HUES6 (cell line): ENCODE results near the gene SLC38A11.
"Not testable (repeated sequence)": the region's sequence is repeated elsewhere in the genome, so short reads cannot be mapped to it uniquely, and the experiment has no call there.

Experiments used
- H3K27ac ChIP-seq: 2 replicates; pipeline ENCODE4 v1.7.0; 2013; ENCODE audit warnings: low read depth, mild to moderate bottlenecking, low read length, inconsistent platforms
- H3K27me3 ChIP-seq: 2 replicates; pipeline ENCODE4 v1.6.1; 2013; ENCODE audit warnings: low read length; ENCODE audit not compliant: control insufficient read depth, insufficient read depth
- H3K36me3 ChIP-seq: 2 replicates; pipeline ENCODE4 v1.6.1; 2013; ENCODE audit warnings: low read length; ENCODE audit not compliant: control insufficient read depth, insufficient read depth
- H3K4me1 ChIP-seq: 2 replicates; pipeline ENCODE4 v1.6.1; 2013; ENCODE audit warnings: low read length; ENCODE audit not compliant: control insufficient read depth, insufficient read depth
- H3K4me3 ChIP-seq: 2 replicates; pipeline ENCODE4 v1.5.1; 2013; ENCODE audit warnings: low read depth, low read length
- H3K9ac ChIP-seq: one replicate; pipeline ENCODE4 v1.6.1; 2013; ENCODE audit warnings: mild to moderate bottlenecking, low read length
- H3K9me3 ChIP-seq: 2 replicates; pipeline ENCODE4 v1.6.1; 2013; ENCODE audit warnings: low read depth, low read length; ENCODE audit not compliant: control insufficient read depth, insufficient read depth

SLC38A11 gene

GRCh38 chr2:164986027-164986426 is 30.7 kb upstream of the SLC38A11 start:
- H3K36me3 ChIP-seq, H3K27ac ChIP-seq, H3K9me3 ChIP-seq, H3K4me3 ChIP-seq, H3K9ac ChIP-seq, H3K4me1 ChIP-seq, H3K27me3 ChIP-seq: not testable (repeated sequence)

- H3K27me3 ChIP-seq = no peaks in the 10 kb centered on the region
- no peaks in the 10 kb centered on the region for H3K36me3 ChIP-seq
- H3K4me3 ChIP-seq = no peak overlapping the region
- no peaks in the 10 kb centered on the region for H3K9me3 ChIP-seq
- no peak overlapping the region for H3K27ac ChIP-seq
- no peak overlapping the region for H3K9ac ChIP-seq
- H3K4me1 ChIP-seq = no peaks in the 10 kb centered on the region
Observed at GRCh38 chr2:164984428-164984827, 29.1 kb upstream of the SLC38A11 start.

- H3K9ac ChIP-seq = no peak overlapping the region
- no peak overlapping the region for H3K27ac ChIP-seq
Observed at GRCh38 chr2:164981217-164981990, 26.1 kb upstream of the SLC38A11 start.

GRCh38 chr2:164980688-164981087 is 25.4 kb upstream of the SLC38A11 start:
- not testable (repeated sequence) for H3K4me1 ChIP-seq, H3K27me3 ChIP-seq, H3K9ac ChIP-seq, H3K4me3 ChIP-seq, H3K27ac ChIP-seq, H3K36me3 ChIP-seq, H3K9me3 ChIP-seq

More at GRCh38 chr2:164981217-164981990, 26.1 kb upstream of the SLC38A11 start:
- H3K27me3 ChIP-seq = no peaks in the 10 kb centered on the region
- H3K4me1 ChIP-seq = no peaks in the 10 kb centered on the region
- H3K36me3 ChIP-seq = no peaks in the 10 kb centered on the region
- H3K9me3 ChIP-seq = no peaks in the 10 kb centered on the region
- no peak overlapping the region for H3K4me3 ChIP-seq

GRCh38 chr2:164979113-164979512 is 23.8 kb upstream of the SLC38A11 start:
- no peaks in the 10 kb centered on the region for H3K9me3 ChIP-seq
- no peak overlapping the region for H3K9ac ChIP-seq
- H3K4me3 ChIP-seq = no peak overlapping the region
- no peak overlapping the region for H3K27ac ChIP-seq
- no peaks in the 10 kb centered on the region for H3K4me1 ChIP-seq
- no peaks in the 10 kb centered on the region for H3K36me3 ChIP-seq
- no peaks in the 10 kb centered on the region for H3K27me3 ChIP-seq

GRCh38 chr2:164976875-164977470 is 21.6 kb upstream of the SLC38A11 start:
- H3K27ac ChIP-seq, H3K4me1 ChIP-seq, H3K36me3 ChIP-seq, H3K4me3 ChIP-seq, H3K9ac ChIP-seq, H3K9me3 ChIP-seq, H3K27me3 ChIP-seq: not testable (repeated sequence)

- Histone ChIP-seq H3K4me3 (no peak overlapping the region), H3K9me3 (no peaks in the 10 kb centered on the region), H3K27ac (no peak overlapping the region)
Observed at GRCh38 chr2:164976301-164976700, 21.0 kb upstream of the SLC38A11 start.

GRCh38 chr2:164975891-164976290 is 20.6 kb upstream of the SLC38A11 start:
- Histone ChIP-seq H3K9ac (no peak overlapping the region), H3K9me3 (no peaks in the 10 kb centered on the region), H3K36me3 (no peaks in the 10 kb centered on the region), H3K27ac (no peak overlapping the region), H3K4me3 (no peak overlapping the region), H3K4me1 (no peaks in the 10 kb centered on the region), H3K27me3 (no peaks in the 10 kb centered on the region)

More at GRCh38 chr2:164976301-164976700, 21.0 kb upstream of the SLC38A11 start:
- H3K36me3 ChIP-seq = no peaks in the 10 kb centered on the region
- no peaks in the 10 kb centered on the region for H3K4me1 ChIP-seq
- H3K9ac ChIP-seq = no peak overlapping the region
- H3K27me3 ChIP-seq = no peaks in the 10 kb centered on the region

- no peaks in the 10 kb centered on the region for H3K27me3 ChIP-seq
- no peaks in the 10 kb centered on the region for H3K9me3 ChIP-seq
- H3K27ac ChIP-seq = no peak overlapping the region
- H3K36me3 ChIP-seq = no peaks in the 10 kb centered on the region
- no peaks in the 10 kb centered on the region for H3K4me1 ChIP-seq
- H3K4me3 ChIP-seq = no peak overlapping the region
- no peak overlapping the region for H3K9ac ChIP-seq
Observed at GRCh38 chr2:164974221-164974620, 18.9 kb upstream of the SLC38A11 start.

- H3K27ac ChIP-seq = no peak overlapping the region
Observed at GRCh38 chr2:164972216-164972615, 16.9 kb upstream of the SLC38A11 start.

GRCh38 chr2:164969909-164970690 is 14.8 kb upstream of the SLC38A11 start:
- Histone ChIP-seq H3K9ac (no peak overlapping the region), H3K4me1 (0 out of 2 replicates have a peak, but pooled peaks cover 3% of the 10 kb centered on the region), H3K36me3 (no peaks in the 10 kb centered on the region), H3K27ac (no peak overlapping the region), H3K9me3 (peaks cover 2% of the 10 kb centered on the region; the same call in 1 of the 2 replicates), H3K27me3 (no peaks in the 10 kb centered on the region), H3K4me3 (no peak overlapping the region)

More at GRCh38 chr2:164972216-164972615, 16.9 kb upstream of the SLC38A11 start:
- H3K9me3 ChIP-seq = peaks cover 2% of the 10 kb centered on the region; the same call in 1 of the 2 replicates
- 0 out of 2 replicates have a peak, but pooled peaks cover 3% of the 10 kb centered on the region for H3K4me1 ChIP-seq
- H3K9ac ChIP-seq = no peak overlapping the region
- no peaks in the 10 kb centered on the region for H3K27me3 ChIP-seq
- H3K4me3 ChIP-seq = no peak overlapping the region
- no peaks in the 10 kb centered on the region for H3K36me3 ChIP-seq
